B cell (primary cell): ENCODE measurements around the gene GSDME. TPM values are rescaled to one million over a fixed set of nuclear protein-coding genes. Genes with fewer than 3 reads are reported as not detected.
A peak's percentile ranks its signal among the peaks of the same experiment; 100 is the strongest.

Source experiments
- ATAC-seq: fragments of 200-7000 bp; cut with Tn5 transposase; one replicate; pipeline ENCODE4 v1.10.0; 2021; ENCODE audit warnings: low read depth, mild to moderate bottlenecking, moderate number of reproducible peaks, moderate library complexity
- CTCF ChIA-PET: fragments of 350-600 bp; sonication (Branson Sonifier 250); formaldehyde crosslinking; loops from one replicate; lab custom pipeline; 2021; ENCODE audit warnings: antibody characterized with exemption, inconsistent platforms; lab: Charles Lee
- POLR2A ChIA-PET: fragments of 350-600 bp; sonication (Branson Sonifier 250); formaldehyde crosslinking; loops from one replicate; lab custom pipeline; 2021; ENCODE audit warnings: antibody characterized with exemption; lab: Charles Lee
- DNase-seq: peaks from one replicate; pipeline ENCODE4 v3.0.0; 2013
- H2AFZ ChIP-seq: 2 replicates; pipeline ENCODE4 v1.6.1; 2012; ENCODE audit warnings: mild to moderate bottlenecking, low read depth, low read length; ENCODE audit not compliant: insufficient read depth, poor library complexity, severe bottlenecking
- H3K27ac ChIP-seq, 2 donors: 1 replicate in 1 of 2; 2 replicates in 1 of 2; pipeline ENCODE4 v1.5.1; 2012 to 2013; ENCODE audit warnings: low read length in 2 of 2, mild to moderate bottlenecking in 2 of 2, moderate library complexity in 1 of 2
- H3K27me3 ChIP-seq, 4 experiments: fragments of 200-600 bp in 1 of 4; sonication (generic) in 1 of 4; replicated peaks in 1 of 4; 1 replicate in 2 of 4; 2 replicates in 2 of 4; pipeline versions ENCODE4 v1.6.1 to v1.7.0; 2013 to 2016; ENCODE audit warnings: low read length in 3 of 4, mild to moderate bottlenecking in 2 of 4, mixed read lengths in 1 of 4, moderate library complexity in 1 of 4; ENCODE audit not compliant: insufficient read depth in 4 of 4, control insufficient read depth in 3 of 4; ENCODE audit errors: control extremely low read depth in 1 of 4
- H3K36me3 ChIP-seq, 2 experiments: replicated peaks in 1 of 2; 1 replicate in 1 of 2; 2 replicates in 1 of 2; pipeline versions ENCODE4 v1.6.1 to v1.7.1; 2013; ENCODE audit warnings: low read length in 1 of 2; ENCODE audit not compliant: insufficient read depth in 2 of 2, control insufficient read depth in 1 of 2; ENCODE audit errors: control extremely low read depth in 1 of 2, extremely low read depth in 1 of 2
- H3K4me1 ChIP-seq, 2 donors: fragments of 200-600 bp in 1 of 2; sonication (generic) in 1 of 2; 1 replicate in 1 of 2; 2 replicates in 1 of 2; pipeline versions ENCODE4 v1.5.1 to v1.6.1; 2013 to 2017; ENCODE audit warnings: low read length in 2 of 2; ENCODE audit not compliant: control insufficient read depth in 2 of 2, insufficient read depth in 2 of 2
- H3K4me2 ChIP-seq: replicated peaks from 2 replicates; pipeline ENCODE3; 2012; ENCODE audit warnings: mild to moderate bottlenecking, low read depth, low read length; ENCODE audit not compliant: poor library complexity, severe bottlenecking
- H3K4me3 ChIP-seq, 5 experiments: fragments of 200-600 bp in 1 of 5; sonication (generic) in 1 of 5; 1 replicate in 3 of 5; 2 replicates in 2 of 5; pipeline versions ENCODE4 v1.5.1 to v1.7.0; 2011 to 2016; ENCODE audit warnings: low read length in 4 of 5, mild to moderate bottlenecking in 4 of 5, low read depth in 2 of 5, control low read depth in 1 of 5, moderate library complexity in 1 of 5; ENCODE audit not compliant: insufficient read depth in 1 of 5; ENCODE audit errors: control extremely low read depth in 1 of 5, extremely low read depth in 1 of 5
- H3K79me2 ChIP-seq: fragments of 200-600 bp; sonication (generic); one replicate; pipeline ENCODE4 v1.6.0; 2016; ENCODE audit warnings: low read length; ENCODE audit not compliant: control insufficient read depth, insufficient read depth
- H3K9ac ChIP-seq: fragments of 200-600 bp; sonication (generic); 2 replicates; pipeline ENCODE4 v1.6.1; 2017; ENCODE audit warnings: mild to moderate bottlenecking, low read length, moderate library complexity
- H3K9me3 ChIP-seq, 3 donors: one replicate each; pipeline versions ENCODE4 v1.6.1 to v1.7.1; 2013; ENCODE audit warnings: low read length in 2 of 3; ENCODE audit not compliant: control insufficient read depth in 2 of 3, insufficient read depth in 1 of 3; ENCODE audit errors: control extremely low read depth in 1 of 3
- H4K20me1 ChIP-seq: 2 replicates; pipeline ENCODE4 v1.6.0; 2012; ENCODE audit warnings: mild to moderate bottlenecking, low read length; ENCODE audit not compliant: insufficient read depth, control insufficient read depth, poor library complexity, severe bottlenecking
- H3K27ac Mint-ChIP-seq: one replicate; pipeline ENCODE4 v1.8.0; 2021; ENCODE audit warnings: mixed read lengths
- H3K27me3 Mint-ChIP-seq: one replicate; pipeline ENCODE4 v1.8.0; 2021; ENCODE audit warnings: mixed read lengths
- H3K4me1 Mint-ChIP-seq: one replicate; pipeline ENCODE4 v1.8.0; 2021; ENCODE audit warnings: mixed read lengths
- H3K4me3 Mint-ChIP-seq: one replicate; pipeline ENCODE4 v1.8.0; 2021; ENCODE audit warnings: mixed read lengths
- H3K9me3 Mint-ChIP-seq: one replicate; pipeline ENCODE4 v1.8.0; 2022; ENCODE audit warnings: mixed read lengths; ENCODE audit not compliant: insufficient read depth
- EZH2 ChIP-seq: IDR thresholded peaks from 2 replicates; pipeline ENCODE4 v1.6.1; 2012; ENCODE audit warnings: borderline replicate concordance, low read depth, mild to moderate bottlenecking, moderate library complexity, low read length; ENCODE audit not compliant: insufficient read depth, poor library complexity, severe bottlenecking
- WGBS: methylation state at CpG from one replicate; pipeline ENCODE4 v1.1.5; 2013; ENCODE audit warnings: missing lambda C conversion rate; ENCODE audit not compliant: insufficient coverage; 5-methylcytosine and 5-hydroxymethylcytosine counted together
- intact Hi-C: fragments of 100-400 bp; cut with micrococcal nuclease; formaldehyde crosslinking; loops from one replicate; pipeline ENCODE4 v1.10.0; 2022
- polyA plus RNA-seq: library from polyadenylated mRNA; depleted of rRNA; stranded (reverse); fragments of >200 nt; gene quantifications from 2 replicates; pipeline ENCODE4 v1.2.3, GENCODE V29; 2012
- total RNA-seq, 2 donors: library from RNA; stranded (reverse); fragments of 120-200 nt in 1 of 2; gene quantifications; 1 replicate in 1 of 2; 2 replicates in 1 of 2; pipeline versions ENCODE4 v1.2.3 to v1.2.4, GENCODE V29; 2013 to 2022
- TF ChIP-seq, protein P1 (sequence below): fragments of 200-600 bp; IDR thresholded peaks from one replicate; pipeline ENCODE4 v1.8.0; 2022; ENCODE audit warnings: antibody characterized with exemption, mild to moderate bottlenecking

Gene GSDME
- total and polyA plus RNA-seq, 2 donors (not counting 1 experiment from before 2014, with no cell fraction given) = 7.0 to 11.9 TPM

GRCh38 chr7:24706211-24707170 is 50.8 kb downstream of the GSDME start:
- TF ChIP-seq, protein P1, sequence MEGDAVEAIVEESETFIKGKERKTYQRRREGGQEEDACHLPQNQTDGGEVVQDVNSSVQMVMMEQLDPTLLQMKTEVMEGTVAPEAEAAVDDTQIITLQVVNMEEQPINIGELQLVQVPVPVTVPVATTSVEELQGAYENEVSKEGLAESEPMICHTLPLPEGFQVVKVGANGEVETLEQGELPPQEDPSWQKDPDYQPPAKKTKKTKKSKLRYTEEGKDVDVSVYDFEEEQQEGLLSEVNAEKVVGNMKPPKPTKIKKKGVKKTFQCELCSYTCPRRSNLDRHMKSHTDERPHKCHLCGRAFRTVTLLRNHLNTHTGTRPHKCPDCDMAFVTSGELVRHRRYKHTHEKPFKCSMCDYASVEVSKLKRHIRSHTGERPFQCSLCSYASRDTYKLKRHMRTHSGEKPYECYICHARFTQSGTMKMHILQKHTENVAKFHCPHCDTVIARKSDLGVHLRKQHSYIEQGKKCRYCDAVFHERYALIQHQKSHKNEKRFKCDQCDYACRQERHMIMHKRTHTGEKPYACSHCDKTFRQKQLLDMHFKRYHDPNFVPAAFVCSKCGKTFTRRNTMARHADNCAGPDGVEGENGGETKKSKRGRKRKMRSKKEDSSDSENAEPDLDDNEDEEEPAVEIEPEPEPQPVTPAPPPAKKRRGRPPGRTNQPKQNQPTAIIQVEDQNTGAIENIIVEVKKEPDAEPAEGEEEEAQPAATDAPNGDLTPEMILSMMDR = no peak
- no peak for TF ChIP-seq EZH2
- no peaks in the 10 kb centered on the region for H3K27me3 Mint-ChIP-seq
- Histone ChIP-seq H3K9me3 (no peaks in the 10 kb centered on the region), H3K79me2 (no peaks in the 10 kb centered on the region), H3K9ac (no peak overlapping the region), H3K27ac (no peak overlapping the region), H3K4me1 (peaks cover 11 to 12% of the 10 kb centered on the region in 2 donors), H3K27me3 (no peaks in the 10 kb centered on the region), H3K36me3 (peaks cover 0 to 2% of the 10 kb centered on the region in 2 experiments), H4K20me1 (no peaks in the 10 kb centered on the region), H3K4me3 (no peak overlapping the region), H2AFZ (no peak overlapping the region), H3K4me2 (no peak overlapping the region)
- H3K9me3 Mint-ChIP-seq = no peaks in the 10 kb centered on the region
- peaks cover 13% of the 10 kb centered on the region for H3K4me1 Mint-ChIP-seq
- ATAC-seq (no peak), DNase-seq (no peak)
- 94% methylated on average over 23 of the region's 30 CpGs for WGBS
- ChIA-PET CTCF (interaction anchor here (3.2 kb wide), 1 partner anchor 9 kb away, joined by 13 read pairs; no protein-coding TSS in a partner anchor), POLR2A (no interaction called here)
- intact Hi-C loops = no loop called here
- no peak overlapping the region for H3K4me3 Mint-ChIP-seq
- no peak overlapping the region for H3K27ac Mint-ChIP-seq

DNA sequence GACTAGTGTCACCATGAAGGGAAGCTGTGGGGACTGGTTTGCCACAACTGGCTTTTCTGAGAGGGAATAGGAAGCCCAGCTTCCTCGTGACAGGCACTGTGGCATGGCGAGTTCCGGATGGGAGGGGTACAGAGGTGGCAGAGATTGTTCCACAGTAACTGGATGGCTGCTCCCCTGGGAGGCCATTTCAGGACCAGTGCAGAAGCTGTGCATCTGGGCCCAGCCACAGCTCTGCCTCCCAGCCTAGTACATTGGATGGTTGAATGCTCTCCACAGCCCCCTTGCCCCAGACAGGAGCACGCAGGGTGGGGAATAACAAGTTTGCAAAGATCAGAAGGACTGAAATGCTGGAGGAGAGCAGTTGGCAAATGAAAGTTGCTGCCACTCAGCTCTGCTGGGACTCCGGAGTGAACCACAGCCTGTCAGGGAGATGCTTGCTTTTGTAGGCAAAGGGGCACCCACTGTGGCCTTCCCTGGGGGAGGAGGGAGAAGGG is 51.8 kb downstream of the GSDME start:
- Mint-ChIP-seq H3K27me3 (no peaks in the 10 kb centered on the region), H3K9me3 (no peaks in the 10 kb centered on the region), H3K4me1 (peaks cover 13% of the 10 kb centered on the region), H3K27ac (peak overlapping the region; percentile 28), H3K4me3 (no peak overlapping the region)
- Histone ChIP-seq H2AFZ (no peak overlapping the region), H3K36me3 (peaks cover 0 to 2% of the 10 kb centered on the region in 2 experiments), H3K79me2 (no peaks in the 10 kb centered on the region), H3K4me3 (no peak overlapping the region), H3K9ac (no peak overlapping the region), H3K4me2 (peak overlapping the region; percentile 29), H3K27ac (no peak overlapping the region), H3K9me3 (no peaks in the 10 kb centered on the region), H3K4me1 (peaks cover 11 to 12% of the 10 kb centered on the region in 2 donors), H3K27me3 (no peaks in the 10 kb centered on the region), H4K20me1 (no peaks in the 10 kb centered on the region)
- TF ChIP-seq, protein P1 = no peak
- 19% methylated on average over 3 of the region's 5 CpGs for WGBS
- intact Hi-C loops = no loop called here
- POLR2A ChIA-PET = no interaction called here
- DNase-seq (peak; percentile 16), ATAC-seq (peak; percentile 39)
- CTCF ChIA-PET = interaction anchor here (3.2 kb wide), 1 partner anchor 10 kb away, joined by 13 read pairs; no protein-coding TSS in a partner anchor
